ENCODE measurements around the gene AIFM3.

DNA sequence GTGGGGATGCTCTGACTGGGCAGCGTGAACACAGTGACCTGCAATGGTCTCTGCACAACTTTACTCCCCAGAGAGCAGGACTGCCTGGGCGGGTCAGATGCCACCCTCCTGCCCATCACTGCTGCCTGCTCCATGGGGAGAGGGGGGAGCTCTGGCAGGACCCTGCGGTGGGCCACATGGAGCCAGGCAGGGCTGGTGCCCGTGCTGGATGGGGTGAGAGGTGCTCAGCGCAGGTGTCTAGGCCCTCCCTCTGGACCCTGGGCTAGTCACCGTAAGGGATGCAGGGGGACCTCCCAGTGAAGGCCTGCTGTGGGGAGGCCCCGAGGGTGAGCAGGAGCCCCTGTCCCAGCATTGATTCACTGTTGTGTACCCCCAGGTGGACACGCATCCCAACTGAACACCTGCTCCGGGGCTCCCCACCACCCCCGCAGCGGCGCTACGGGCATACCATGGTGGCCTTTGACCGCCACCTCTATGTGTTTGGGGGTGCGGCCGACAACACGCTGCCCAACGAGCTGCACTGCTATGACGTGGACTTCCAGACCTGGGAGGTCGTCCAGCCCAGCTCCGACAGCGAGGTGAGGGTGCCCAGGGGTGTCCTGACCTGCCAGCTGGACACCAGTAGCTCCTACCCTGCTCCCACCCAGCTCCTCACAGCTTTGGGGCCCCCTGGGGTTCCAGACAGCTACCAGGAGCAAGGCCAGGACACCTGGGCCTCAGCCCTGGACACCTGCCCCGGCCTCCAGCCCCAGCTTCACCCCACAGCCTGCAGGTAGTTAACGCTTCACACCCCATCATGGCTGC lies 24.4 kb downstream of the AIFM3 start:
- TF ChIP-seq, protein P1, sequence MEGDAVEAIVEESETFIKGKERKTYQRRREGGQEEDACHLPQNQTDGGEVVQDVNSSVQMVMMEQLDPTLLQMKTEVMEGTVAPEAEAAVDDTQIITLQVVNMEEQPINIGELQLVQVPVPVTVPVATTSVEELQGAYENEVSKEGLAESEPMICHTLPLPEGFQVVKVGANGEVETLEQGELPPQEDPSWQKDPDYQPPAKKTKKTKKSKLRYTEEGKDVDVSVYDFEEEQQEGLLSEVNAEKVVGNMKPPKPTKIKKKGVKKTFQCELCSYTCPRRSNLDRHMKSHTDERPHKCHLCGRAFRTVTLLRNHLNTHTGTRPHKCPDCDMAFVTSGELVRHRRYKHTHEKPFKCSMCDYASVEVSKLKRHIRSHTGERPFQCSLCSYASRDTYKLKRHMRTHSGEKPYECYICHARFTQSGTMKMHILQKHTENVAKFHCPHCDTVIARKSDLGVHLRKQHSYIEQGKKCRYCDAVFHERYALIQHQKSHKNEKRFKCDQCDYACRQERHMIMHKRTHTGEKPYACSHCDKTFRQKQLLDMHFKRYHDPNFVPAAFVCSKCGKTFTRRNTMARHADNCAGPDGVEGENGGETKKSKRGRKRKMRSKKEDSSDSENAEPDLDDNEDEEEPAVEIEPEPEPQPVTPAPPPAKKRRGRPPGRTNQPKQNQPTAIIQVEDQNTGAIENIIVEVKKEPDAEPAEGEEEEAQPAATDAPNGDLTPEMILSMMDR (conservative IDR thresholded peaks at IDR 0.05) = no peak
- TF ChIP-seq EZH2 (IDR thresholded peaks at IDR 0.05; ENCODE audit: low read depth) = no peak

All from PC-9 (cell line).